ENCODE results near the gene RAPGEF6.
"Not testable (repeated sequence)": the region's sequence is repeated elsewhere in the genome, so short reads cannot be mapped to it uniquely, and the experiment has no call there.

The RAPGEF6 gene

GRCh38 chr5:131380238-131380637 lies 254.8 kb downstream of the RAPGEF6 start:
- DNase-seq: not testable (repeated sequence)

- DNase-seq: no peak
These were observed 255.3 kb downstream of the RAPGEF6 start for GRCh38 chr5:131379723-131380122.

GRCh38 chr5:131378721-131379541 lies 256.1 kb downstream of the RAPGEF6 start:
- DNase-seq: no peak

GRCh38 chr5:131377785-131378325 lies 257.2 kb downstream of the RAPGEF6 start:
- DNase-seq: no peak

- DNase-seq: no peak
These were observed 257.7 kb downstream of the RAPGEF6 start for GRCh38 chr5:131377346-131377745.

GRCh38 chr5:131375351-131375750 lies 259.7 kb downstream of the RAPGEF6 start:
- DNase-seq: no peak
